ENCODE results near the gene FOXL1.

The FOXL1 gene

GRCh38 chr16:86578061-86578599 is at the start of gene FOXL1:
TSS of gene FOXL1 (plus strand) at chr16:86578549. CDS start at chr16:86578724, 175 bp downstream.
- H3K27me3 ChIP-seq (ENCODE audit: insufficient read depth, low read length): no peaks in the 10 kb centered on the region
- no peaks in the 10 kb centered on the region for H3K36me3 ChIP-seq (ENCODE audit: insufficient read depth, low read length)
- no peak within 1 kb of the TSS for H2AFZ ChIP-seq (ENCODE audit: low read length, unreplicated experiment)
- peaks cover 41% of the 10 kb centered on the region for H3K4me1 ChIP-seq (ENCODE audit: control insufficient read depth, insufficient read depth, low read length, unreplicated experiment)
- peaks cover 71% of the 10 kb centered on the region for H3K79me2 ChIP-seq (ENCODE audit: control insufficient read depth, insufficient read depth, low read length, unreplicated experiment)
- H3K27ac ChIP-seq (ENCODE audit: low read depth, low read length): peak within 1 kb of the TSS; percentile 83
- peak within 1 kb of the TSS; percentile 79 for H3K4me3 ChIP-seq (ENCODE audit: low read depth, low read length)

GRCh38 chr16:86529160-86529559 is 49.2 kb upstream of the FOXL1 start:
- no peak overlapping the region for H3K4me3 ChIP-seq (ENCODE audit: low read depth, low read length)
- no peaks in the 10 kb centered on the region for H3K79me2 ChIP-seq (ENCODE audit: control insufficient read depth, insufficient read depth, low read length, unreplicated experiment)
- H3K27ac ChIP-seq (ENCODE audit: low read depth, low read length): no peak overlapping the region
- peaks cover 2% of the 10 kb centered on the region for H3K27me3 ChIP-seq (ENCODE audit: insufficient read depth, low read length)
- H3K4me1 ChIP-seq (ENCODE audit: control insufficient read depth, insufficient read depth, low read length, unreplicated experiment): peaks cover 2% of the 10 kb centered on the region
- H2AFZ ChIP-seq (ENCODE audit: low read length, unreplicated experiment): no peak overlapping the region
- H3K36me3 ChIP-seq (ENCODE audit: insufficient read depth, low read length): no peaks in the 10 kb centered on the region

- no peaks in the 10 kb centered on the region for H3K79me2 ChIP-seq (ENCODE audit: control insufficient read depth, insufficient read depth, low read length, unreplicated experiment)
- H3K27me3 ChIP-seq (ENCODE audit: insufficient read depth, low read length): no peaks in the 10 kb centered on the region
- no peak overlapping the region for H3K4me3 ChIP-seq (ENCODE audit: low read depth, low read length)
- no peaks in the 10 kb centered on the region for H3K36me3 ChIP-seq (ENCODE audit: insufficient read depth, low read length)
- H3K27ac ChIP-seq (ENCODE audit: low read depth, low read length): no peak overlapping the region
- H2AFZ ChIP-seq (ENCODE audit: low read length, unreplicated experiment): no peak overlapping the region
- H3K4me1 ChIP-seq (ENCODE audit: control insufficient read depth, insufficient read depth, low read length, unreplicated experiment): peaks cover 2% of the 10 kb centered on the region
Measured at GRCh38 chr16:86530251-86531190, 47.8 kb upstream of the FOXL1 start.

GRCh38 chr16:86531191-86531545 is 47.2 kb upstream of the FOXL1 start:
- no peak overlapping the region for H2AFZ ChIP-seq (ENCODE audit: low read length, unreplicated experiment)
- H3K4me3 ChIP-seq (ENCODE audit: low read depth, low read length): no peak overlapping the region
- H3K36me3 ChIP-seq (ENCODE audit: insufficient read depth, low read length): no peaks in the 10 kb centered on the region
- H3K79me2 ChIP-seq (ENCODE audit: control insufficient read depth, insufficient read depth, low read length, unreplicated experiment): no peaks in the 10 kb centered on the region
- H3K27me3 ChIP-seq (ENCODE audit: insufficient read depth, low read length): no peaks in the 10 kb centered on the region
- peaks cover 2% of the 10 kb centered on the region for H3K4me1 ChIP-seq (ENCODE audit: control insufficient read depth, insufficient read depth, low read length, unreplicated experiment)
- H3K27ac ChIP-seq (ENCODE audit: low read depth, low read length): no peak overlapping the region

GRCh38 chr16:86531641-86532525 is 46.5 kb upstream of the FOXL1 start:
- Histone ChIP-seq H3K79me2 (ENCODE audit: control insufficient read depth, insufficient read depth, low read length, unreplicated experiment) (no peaks in the 10 kb centered on the region), H3K4me1 (ENCODE audit: control insufficient read depth, insufficient read depth, low read length, unreplicated experiment) (peaks cover 2% of the 10 kb centered on the region), H3K36me3 (ENCODE audit: insufficient read depth, low read length) (no peaks in the 10 kb centered on the region), H3K4me3 (ENCODE audit: low read depth, low read length) (no peak overlapping the region), H3K27ac (ENCODE audit: low read depth, low read length) (no peak overlapping the region), H2AFZ (ENCODE audit: low read length, unreplicated experiment) (no peak overlapping the region), H3K27me3 (ENCODE audit: insufficient read depth, low read length) (no peaks in the 10 kb centered on the region)

- Histone ChIP-seq H3K4me1 (ENCODE audit: control insufficient read depth, insufficient read depth, low read length, unreplicated experiment) (peaks cover 2% of the 10 kb centered on the region), H3K4me3 (ENCODE audit: low read depth, low read length) (no peak overlapping the region), H3K27me3 (ENCODE audit: insufficient read depth, low read length) (no peaks in the 10 kb centered on the region), H3K36me3 (ENCODE audit: insufficient read depth, low read length) (no peaks in the 10 kb centered on the region), H3K79me2 (ENCODE audit: control insufficient read depth, insufficient read depth, low read length, unreplicated experiment) (no peaks in the 10 kb centered on the region), H2AFZ (ENCODE audit: low read length, unreplicated experiment) (no peak overlapping the region), H3K27ac (ENCODE audit: low read depth, low read length) (no peak overlapping the region)
Measured at GRCh38 chr16:86532526-86532815, 45.9 kb upstream of the FOXL1 start.

- Histone ChIP-seq H3K79me2 (ENCODE audit: control insufficient read depth, insufficient read depth, low read length, unreplicated experiment) (no peaks in the 10 kb centered on the region), H3K36me3 (ENCODE audit: insufficient read depth, low read length) (peaks cover 3% of the 10 kb centered on the region; the same call in 1 of the 2 replicates), H3K27me3 (ENCODE audit: insufficient read depth, low read length) (no peaks in the 10 kb centered on the region), H3K27ac (ENCODE audit: low read depth, low read length) (no peak overlapping the region), H2AFZ (ENCODE audit: low read length, unreplicated experiment) (no peak overlapping the region), H3K4me1 (ENCODE audit: control insufficient read depth, insufficient read depth, low read length, unreplicated experiment) (peaks cover 2% of the 10 kb centered on the region), H3K4me3 (ENCODE audit: low read depth, low read length) (no peak overlapping the region)
Measured at GRCh38 chr16:86533076-86533475, 45.3 kb upstream of the FOXL1 start.

GRCh38 chr16:86533767-86534351 is 44.5 kb upstream of the FOXL1 start:
- no peaks in the 10 kb centered on the region for H3K79me2 ChIP-seq (ENCODE audit: control insufficient read depth, insufficient read depth, low read length, unreplicated experiment)
- H3K4me1 ChIP-seq (ENCODE audit: control insufficient read depth, insufficient read depth, low read length, unreplicated experiment): peaks cover 2% of the 10 kb centered on the region
- H3K36me3 ChIP-seq (ENCODE audit: insufficient read depth, low read length): peaks cover 3% of the 10 kb centered on the region; the same call in 1 of the 2 replicates
- H3K27ac ChIP-seq (ENCODE audit: low read depth, low read length): no peak overlapping the region
- no peaks in the 10 kb centered on the region for H3K27me3 ChIP-seq (ENCODE audit: insufficient read depth, low read length)
- no peak overlapping the region for H2AFZ ChIP-seq (ENCODE audit: low read length, unreplicated experiment)
- no peak overlapping the region for H3K4me3 ChIP-seq (ENCODE audit: low read depth, low read length)

- peaks cover 10% of the 10 kb centered on the region; the same call in 1 of the 2 replicates for H3K36me3 ChIP-seq (ENCODE audit: insufficient read depth, low read length)
- H3K27ac ChIP-seq (ENCODE audit: low read depth, low read length): no peak overlapping the region
Measured at GRCh38 chr16:86534779-86535615, 43.4 kb upstream of the FOXL1 start.

GRCh38 chr16:86536621-86537020 is 41.7 kb upstream of the FOXL1 start:
- Histone ChIP-seq H3K4me3 (ENCODE audit: low read depth, low read length) (no peak overlapping the region), H3K79me2 (ENCODE audit: control insufficient read depth, insufficient read depth, low read length, unreplicated experiment) (no peaks in the 10 kb centered on the region), H3K4me1 (ENCODE audit: control insufficient read depth, insufficient read depth, low read length, unreplicated experiment) (no peaks in the 10 kb centered on the region), H2AFZ (ENCODE audit: low read length, unreplicated experiment) (no peak overlapping the region), H3K27ac (ENCODE audit: low read depth, low read length) (no peak overlapping the region), H3K36me3 (ENCODE audit: insufficient read depth, low read length) (peaks cover 13% of the 10 kb centered on the region; the same call in 1 of the 2 replicates), H3K27me3 (ENCODE audit: insufficient read depth, low read length) (no peaks in the 10 kb centered on the region)

More at GRCh38 chr16:86534779-86535615, 43.4 kb upstream of the FOXL1 start:
- H3K27me3 ChIP-seq (ENCODE audit: insufficient read depth, low read length): no peaks in the 10 kb centered on the region
- H3K79me2 ChIP-seq (ENCODE audit: control insufficient read depth, insufficient read depth, low read length, unreplicated experiment): no peaks in the 10 kb centered on the region
- H3K4me3 ChIP-seq (ENCODE audit: low read depth, low read length): no peak overlapping the region
- H2AFZ ChIP-seq (ENCODE audit: low read length, unreplicated experiment): no peak overlapping the region
- no peaks in the 10 kb centered on the region for H3K4me1 ChIP-seq (ENCODE audit: control insufficient read depth, insufficient read depth, low read length, unreplicated experiment)

Data from ACC112 (cell line).